ENCODE results near the gene WDR55.

DNA sequence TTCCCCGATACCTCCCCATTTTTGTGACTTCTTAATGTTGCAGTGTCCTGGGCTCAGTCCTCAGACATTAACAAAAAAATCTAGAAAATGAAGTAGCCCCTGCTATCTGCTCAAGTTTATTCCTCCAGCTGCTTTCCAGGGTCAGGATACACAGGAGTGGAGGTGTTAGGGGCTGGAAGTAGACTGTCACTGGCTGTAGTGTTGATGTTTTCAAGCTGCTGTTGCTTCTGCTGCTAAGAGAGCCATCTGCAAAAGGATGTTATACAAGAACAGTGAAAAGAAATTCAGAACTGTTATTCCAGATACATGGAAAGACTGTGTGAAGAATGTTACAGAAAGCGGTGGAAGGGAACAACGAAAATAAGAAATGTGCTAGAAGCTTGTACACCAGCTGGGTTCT lies 42.4 kb upstream of the WDR55 start:
- TF ChIP-seq CTCF (IDR thresholded peaks at IDR 0.05; ENCODE audit: low read depth, low read length) (no peak), EZH2phosphoT487 (IDR thresholded peaks at IDR 0.05; ENCODE audit: low read depth) (no peak)
